ENCODE measurements around the gene DOCK7. TPM values are rescaled to one million over a fixed set of nuclear protein-coding genes. Genes with fewer than 3 reads are reported as not detected.

Gene DOCK7
- total RNA-seq, 1 donor from 2014 or later: 28.0 TPM

DNA sequence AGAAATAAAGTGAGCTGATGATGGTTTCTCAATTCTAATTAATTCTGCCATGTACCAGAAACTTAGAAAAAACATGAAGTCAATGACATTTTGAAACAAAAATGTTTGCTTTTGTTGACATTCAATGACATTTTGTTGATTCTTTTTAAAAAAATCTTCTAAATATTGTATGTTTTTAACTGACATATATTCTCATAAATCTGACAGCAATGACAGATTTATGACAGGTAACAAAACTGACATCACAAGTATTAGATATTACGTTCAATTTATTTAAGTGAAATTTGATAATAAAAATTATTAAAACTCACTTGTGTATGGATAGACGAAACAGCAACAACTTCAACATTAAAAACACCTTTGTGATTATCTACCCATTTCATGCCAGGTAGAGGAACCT, 126.9 kb downstream of the DOCK7 start:
- H3K36me3 Mint-ChIP-seq (ENCODE audit: low read depth, unreplicated experiment): peaks cover 9% of the 10 kb centered on the region
- no peaks in the 10 kb centered on the region for H3K9me3 Mint-ChIP-seq (ENCODE audit: unreplicated experiment)
- H3K4me1 Mint-ChIP-seq (ENCODE audit: unreplicated experiment): no peaks in the 10 kb centered on the region
- H3K27ac Mint-ChIP-seq (ENCODE audit: unreplicated experiment): no peak overlapping the region
- TF ChIP-seq, protein P1, sequence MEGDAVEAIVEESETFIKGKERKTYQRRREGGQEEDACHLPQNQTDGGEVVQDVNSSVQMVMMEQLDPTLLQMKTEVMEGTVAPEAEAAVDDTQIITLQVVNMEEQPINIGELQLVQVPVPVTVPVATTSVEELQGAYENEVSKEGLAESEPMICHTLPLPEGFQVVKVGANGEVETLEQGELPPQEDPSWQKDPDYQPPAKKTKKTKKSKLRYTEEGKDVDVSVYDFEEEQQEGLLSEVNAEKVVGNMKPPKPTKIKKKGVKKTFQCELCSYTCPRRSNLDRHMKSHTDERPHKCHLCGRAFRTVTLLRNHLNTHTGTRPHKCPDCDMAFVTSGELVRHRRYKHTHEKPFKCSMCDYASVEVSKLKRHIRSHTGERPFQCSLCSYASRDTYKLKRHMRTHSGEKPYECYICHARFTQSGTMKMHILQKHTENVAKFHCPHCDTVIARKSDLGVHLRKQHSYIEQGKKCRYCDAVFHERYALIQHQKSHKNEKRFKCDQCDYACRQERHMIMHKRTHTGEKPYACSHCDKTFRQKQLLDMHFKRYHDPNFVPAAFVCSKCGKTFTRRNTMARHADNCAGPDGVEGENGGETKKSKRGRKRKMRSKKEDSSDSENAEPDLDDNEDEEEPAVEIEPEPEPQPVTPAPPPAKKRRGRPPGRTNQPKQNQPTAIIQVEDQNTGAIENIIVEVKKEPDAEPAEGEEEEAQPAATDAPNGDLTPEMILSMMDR (IDR thresholded peaks at IDR 0.05; ENCODE audit: unreplicated experiment): no peak
- H3K4me3 Mint-ChIP-seq (ENCODE audit: unreplicated experiment): no peak overlapping the region
- no peak for DNase-seq (ENCODE audit: low spot score)
- peaks cover 6% of the 10 kb centered on the region for H3K27me3 Mint-ChIP-seq (ENCODE audit: unreplicated experiment)

DNA sequence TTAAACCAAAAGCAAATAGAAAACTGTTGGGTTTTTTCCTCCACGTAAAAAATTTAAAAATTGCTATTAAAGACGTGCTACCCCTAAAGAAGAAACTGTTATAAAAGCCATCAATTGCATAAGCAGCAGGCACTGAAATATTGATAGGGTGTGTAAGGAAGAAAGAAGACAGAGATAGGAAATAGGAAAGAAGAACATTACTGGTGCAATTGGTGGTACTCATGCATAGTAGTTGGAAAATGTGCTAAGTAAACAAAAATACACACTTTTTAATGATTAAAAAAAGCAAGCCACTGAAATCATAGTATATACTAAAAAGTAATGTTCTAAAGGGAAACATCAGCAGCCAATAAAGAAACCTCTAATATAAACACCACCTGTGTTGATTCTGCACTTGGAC, 143.6 kb downstream of the DOCK7 start:
- H3K27me3 Mint-ChIP-seq (ENCODE audit: unreplicated experiment): peaks cover 2% of the 10 kb centered on the region
- H3K9me3 Mint-ChIP-seq (ENCODE audit: unreplicated experiment): no peaks in the 10 kb centered on the region
- TF ChIP-seq, protein P1 (IDR thresholded peaks at IDR 0.05; ENCODE audit: unreplicated experiment): no peak
- DNase-seq (ENCODE audit: low spot score): no peak
- peaks cover 4% of the 10 kb centered on the region for H3K36me3 Mint-ChIP-seq (ENCODE audit: low read depth, unreplicated experiment)
- no peak overlapping the region for H3K27ac Mint-ChIP-seq (ENCODE audit: unreplicated experiment)
- H3K4me3 Mint-ChIP-seq (ENCODE audit: unreplicated experiment): no peak overlapping the region
- H3K4me1 Mint-ChIP-seq (ENCODE audit: unreplicated experiment): no peaks in the 10 kb centered on the region

DNA sequence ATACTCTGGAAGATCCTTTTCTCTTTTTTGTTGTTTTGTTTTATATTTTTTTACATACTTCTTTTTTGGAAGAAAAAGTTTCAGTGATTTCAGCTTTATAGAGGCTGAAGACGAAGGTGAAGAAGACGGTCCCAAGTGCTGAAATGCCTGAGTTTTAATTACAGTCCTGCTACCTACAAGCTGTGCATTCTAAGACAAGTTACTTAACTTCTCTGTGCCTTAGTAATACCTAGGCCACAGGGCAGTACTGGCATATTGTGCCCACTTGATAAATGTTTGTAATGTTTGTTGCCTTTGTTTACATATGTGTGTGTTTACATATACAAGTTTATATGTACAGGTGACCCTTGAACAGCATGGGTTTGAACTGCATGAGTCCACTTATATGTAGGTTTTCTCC, 147.1 kb downstream of the DOCK7 start:
- Mint-ChIP-seq H3K36me3 (ENCODE audit: low read depth, unreplicated experiment) (peaks cover 4% of the 10 kb centered on the region), H3K4me1 (ENCODE audit: unreplicated experiment) (no peaks in the 10 kb centered on the region), H3K27me3 (ENCODE audit: unreplicated experiment) (peaks cover 2% of the 10 kb centered on the region), H3K9me3 (ENCODE audit: unreplicated experiment) (no peaks in the 10 kb centered on the region), H3K4me3 (ENCODE audit: unreplicated experiment) (no peak overlapping the region), H3K27ac (ENCODE audit: unreplicated experiment) (no peak overlapping the region)
- DNase-seq (ENCODE audit: low spot score): no peak
- TF ChIP-seq, protein P1 (IDR thresholded peaks at IDR 0.05; ENCODE audit: unreplicated experiment): no peak

DNA sequence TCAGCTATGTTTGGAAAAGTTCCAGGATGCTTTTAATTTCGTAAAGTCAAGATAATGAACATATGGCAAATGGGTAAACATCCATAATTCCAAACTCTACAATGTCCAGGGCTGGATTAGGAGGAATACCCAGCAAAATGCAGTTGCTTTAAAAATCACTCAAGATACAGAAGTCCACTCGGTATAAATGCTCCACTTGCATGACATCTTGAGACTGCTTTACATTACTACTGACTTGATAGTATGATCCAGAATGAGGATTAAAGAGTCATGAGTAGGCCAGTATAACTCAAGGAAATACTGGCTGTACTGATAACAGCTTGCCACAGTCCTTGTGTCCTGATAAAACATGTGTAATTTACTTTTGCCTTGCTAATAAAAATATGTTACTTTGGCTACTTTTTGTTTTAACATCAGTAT, 149.1 kb downstream of the DOCK7 start:
- no peak overlapping the region for H3K4me3 Mint-ChIP-seq (ENCODE audit: unreplicated experiment)
- no peaks in the 10 kb centered on the region for H3K4me1 Mint-ChIP-seq (ENCODE audit: unreplicated experiment)
- DNase-seq (ENCODE audit: low spot score): no peak
- peaks cover 4% of the 10 kb centered on the region for H3K36me3 Mint-ChIP-seq (ENCODE audit: low read depth, unreplicated experiment)
- no peaks in the 10 kb centered on the region for H3K9me3 Mint-ChIP-seq (ENCODE audit: unreplicated experiment)
- no peaks in the 10 kb centered on the region for H3K27me3 Mint-ChIP-seq (ENCODE audit: unreplicated experiment)
- H3K27ac Mint-ChIP-seq (ENCODE audit: unreplicated experiment): no peak overlapping the region
- TF ChIP-seq, protein P1 (IDR thresholded peaks at IDR 0.05; ENCODE audit: unreplicated experiment): no peak

DNA sequence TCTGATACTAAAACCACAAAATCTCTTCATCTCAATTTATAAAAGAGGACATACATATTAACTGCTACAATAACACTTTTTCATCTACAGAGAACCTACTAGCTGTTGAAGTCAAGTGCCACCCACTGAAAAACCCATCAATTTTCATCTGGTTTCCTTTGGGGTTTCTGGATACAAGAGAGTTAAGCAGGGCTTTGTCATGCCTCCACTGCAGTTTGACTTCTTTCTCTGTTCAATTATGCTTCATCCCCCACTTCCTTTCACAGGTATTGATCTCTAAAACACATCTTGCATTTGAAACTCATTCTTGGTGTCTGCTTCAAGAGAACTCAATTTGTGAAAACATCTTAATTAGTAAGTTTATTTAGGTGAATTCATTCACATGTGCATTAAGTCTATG, 151.3 kb downstream of the DOCK7 start:
- no peak for DNase-seq (ENCODE audit: low spot score)
- Mint-ChIP-seq H3K36me3 (ENCODE audit: low read depth, unreplicated experiment) (no peaks in the 10 kb centered on the region), H3K4me3 (ENCODE audit: unreplicated experiment) (no peak overlapping the region), H3K9me3 (ENCODE audit: unreplicated experiment) (no peaks in the 10 kb centered on the region), H3K4me1 (ENCODE audit: unreplicated experiment) (no peaks in the 10 kb centered on the region), H3K27ac (ENCODE audit: unreplicated experiment) (no peak overlapping the region), H3K27me3 (ENCODE audit: unreplicated experiment) (no peaks in the 10 kb centered on the region)
- TF ChIP-seq, protein P1 (IDR thresholded peaks at IDR 0.05; ENCODE audit: unreplicated experiment): no peak

Measured in endothelial cell (in vitro differentiated cells).